ENCODE measurements around the gene PPME1.

- TF ChIP-seq CTCF (IDR thresholded peaks at IDR 0.05) (no peak), ZFX (IDR thresholded peaks at IDR 0.05; ENCODE audit: borderline replicate concordance) (no peak)
Observed at GRCh38 chr11:74147199-74147929, 23.7 kb upstream of the PPME1 start.
